Osteoblast (primary cell): ENCODE results near the gene BRF1. TPM values are rescaled to one million over a fixed set of nuclear protein-coding genes. Genes with fewer than 3 reads are reported as not detected.
A peak's percentile ranks its signal among the peaks of the same experiment; 100 is the strongest.

Experiments
- DNase-seq: peaks from one replicate; pipeline ENCODE4 v3.0.0; 2011; ENCODE audit warnings: low spot score, mixed read lengths; ENCODE audit not compliant: insufficient read length; ENCODE audit errors: missing footprints
- H2AFZ ChIP-seq: 2 replicates; pipeline ENCODE4 v1.6.0; 2011; ENCODE audit warnings: mild to moderate bottlenecking, low read length
- H3K27ac ChIP-seq: 2 replicates; pipeline ENCODE4 v1.5.1; 2011; ENCODE audit warnings: mild to moderate bottlenecking, low read depth, low read length, moderate library complexity
- H3K27me3 ChIP-seq: 2 replicates; pipeline ENCODE4 v1.6.0; 2012; ENCODE audit warnings: mild to moderate bottlenecking, control low read depth, inconsistent platforms, low read length, moderate library complexity; ENCODE audit not compliant: insufficient read depth
- H3K36me3 ChIP-seq: 2 replicates; pipeline ENCODE4 v1.5.1; 2011; ENCODE audit warnings: mild to moderate bottlenecking, low read length, control low read depth, moderate library complexity; ENCODE audit not compliant: insufficient read depth
- H3K4me1 ChIP-seq: 2 replicates; pipeline ENCODE4 v1.5.1; 2011; ENCODE audit warnings: mild to moderate bottlenecking, low read length, control low read depth, moderate library complexity; ENCODE audit not compliant: insufficient read depth
- H3K4me2 ChIP-seq: 2 replicates; pipeline ENCODE4 v1.6.0; 2011; ENCODE audit warnings: mild to moderate bottlenecking, low read length; ENCODE audit not compliant: insufficient read depth
- H3K4me3 ChIP-seq: fragments of 200-600 bp; sonication (generic); 3 replicates; pipeline ENCODE4 v1.5.1; 2012; ENCODE audit warnings: mild to moderate bottlenecking, low read length, inconsistent platforms; ENCODE audit not compliant: insufficient read depth
- H3K79me2 ChIP-seq: 2 replicates; pipeline ENCODE4 v1.6.0; 2012; ENCODE audit warnings: mild to moderate bottlenecking, low read length, control low read depth, inconsistent platforms; ENCODE audit not compliant: insufficient read depth
- H3K9me3 ChIP-seq: 2 replicates; pipeline ENCODE4 v1.5.1; 2011; ENCODE audit warnings: low read depth, low read length, control low read depth
- H4K20me1 ChIP-seq: 2 replicates; pipeline ENCODE4 v1.6.0; 2012; ENCODE audit warnings: mild to moderate bottlenecking, low read length, control low read depth; ENCODE audit not compliant: insufficient read depth
- total RNA-seq: library from RNA; depleted of rRNA; stranded (reverse); fragments of >200 nt; gene quantifications from 2 replicates; pipeline ENCODE4 v1.2.3, GENCODE V29; 2012
- TF ChIP-seq, protein P1 (sequence below): IDR thresholded peaks from 2 replicates; pipeline ENCODE4 v1.5.1; 2011; ENCODE audit warnings: mild to moderate bottlenecking, low read depth, low read length, moderate library complexity; ENCODE audit errors: extremely low read depth

Gene BRF1
- total RNA-seq, 1 donor = 34.4 TPM

DNA sequence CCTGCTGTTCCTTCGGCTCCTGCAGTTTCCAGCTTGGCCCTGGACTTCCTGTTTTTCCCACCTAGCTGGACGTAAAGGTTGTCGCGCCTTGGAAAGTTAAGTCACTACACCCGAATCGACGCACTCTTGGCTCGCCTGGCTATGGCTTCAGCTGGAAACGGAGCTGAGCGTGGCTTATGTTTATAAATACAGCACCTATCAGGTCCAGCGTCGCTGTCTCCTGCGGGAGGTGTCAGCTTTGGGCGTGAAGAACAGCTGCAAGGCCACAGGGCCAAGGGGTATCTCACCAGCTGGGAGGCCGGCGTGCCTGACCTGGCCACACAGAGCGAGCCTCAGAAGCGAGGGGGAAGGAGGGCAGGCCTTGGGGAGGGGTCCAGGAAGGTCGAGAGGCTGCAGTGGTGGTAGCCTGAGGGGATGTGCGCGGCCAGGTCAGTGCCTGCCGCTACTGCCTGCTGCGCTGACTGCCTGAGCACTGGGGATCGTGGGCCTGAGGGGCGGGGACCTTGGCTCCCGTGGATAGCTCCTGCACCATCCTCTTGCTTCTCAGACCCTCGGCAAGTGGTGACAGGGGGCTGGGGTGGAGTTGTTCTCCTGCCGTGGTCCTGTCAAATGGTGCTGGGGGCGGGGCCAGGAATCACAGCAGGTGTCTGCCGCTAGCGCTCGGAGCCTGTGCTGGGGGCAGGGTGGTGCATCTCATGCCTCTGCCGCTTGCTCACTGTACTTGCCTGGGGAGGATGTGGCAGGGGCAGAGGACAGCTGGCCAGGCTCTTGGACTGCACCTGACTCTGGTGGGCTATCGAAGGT lies 26.3 kb upstream of the BRF1 start:
- Histone ChIP-seq H2AFZ (no peak overlapping the region), H3K27ac (no peak overlapping the region), H3K79me2 (peaks cover 94% of the 10 kb centered on the region), H3K4me3 (no peak overlapping the region), H3K27me3 (no peaks in the 10 kb centered on the region), H4K20me1 (peaks cover 26% of the 10 kb centered on the region), H3K4me1 (peaks cover 19% of the 10 kb centered on the region), H3K9me3 (no peaks in the 10 kb centered on the region), H3K36me3 (no peaks in the 10 kb centered on the region), H3K4me2 (no peak overlapping the region)
- TF ChIP-seq, protein P1, sequence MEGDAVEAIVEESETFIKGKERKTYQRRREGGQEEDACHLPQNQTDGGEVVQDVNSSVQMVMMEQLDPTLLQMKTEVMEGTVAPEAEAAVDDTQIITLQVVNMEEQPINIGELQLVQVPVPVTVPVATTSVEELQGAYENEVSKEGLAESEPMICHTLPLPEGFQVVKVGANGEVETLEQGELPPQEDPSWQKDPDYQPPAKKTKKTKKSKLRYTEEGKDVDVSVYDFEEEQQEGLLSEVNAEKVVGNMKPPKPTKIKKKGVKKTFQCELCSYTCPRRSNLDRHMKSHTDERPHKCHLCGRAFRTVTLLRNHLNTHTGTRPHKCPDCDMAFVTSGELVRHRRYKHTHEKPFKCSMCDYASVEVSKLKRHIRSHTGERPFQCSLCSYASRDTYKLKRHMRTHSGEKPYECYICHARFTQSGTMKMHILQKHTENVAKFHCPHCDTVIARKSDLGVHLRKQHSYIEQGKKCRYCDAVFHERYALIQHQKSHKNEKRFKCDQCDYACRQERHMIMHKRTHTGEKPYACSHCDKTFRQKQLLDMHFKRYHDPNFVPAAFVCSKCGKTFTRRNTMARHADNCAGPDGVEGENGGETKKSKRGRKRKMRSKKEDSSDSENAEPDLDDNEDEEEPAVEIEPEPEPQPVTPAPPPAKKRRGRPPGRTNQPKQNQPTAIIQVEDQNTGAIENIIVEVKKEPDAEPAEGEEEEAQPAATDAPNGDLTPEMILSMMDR = no peak
- DNase-seq = peak; percentile 76

DNA sequence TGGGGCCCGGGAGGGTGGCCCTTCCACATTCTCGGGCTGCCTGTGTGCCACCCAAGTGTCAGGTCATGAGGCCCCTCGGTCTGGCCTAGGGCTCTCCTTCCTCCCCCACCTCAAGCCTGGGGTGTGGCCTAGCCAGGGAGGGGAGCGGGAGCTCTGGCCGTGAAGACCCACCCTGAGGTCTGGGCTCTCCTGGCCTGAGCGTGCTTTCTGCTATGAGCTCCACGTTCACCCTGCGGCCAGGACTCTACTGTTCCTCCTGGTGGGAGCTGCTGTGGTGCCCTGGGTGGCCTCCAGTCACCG lies 25.7 kb upstream of the BRF1 start:
- H3K4me2 ChIP-seq = no peak overlapping the region
- no peak overlapping the region for H3K4me3 ChIP-seq
- H3K27ac ChIP-seq = no peak overlapping the region
- peaks cover 19% of the 10 kb centered on the region for H3K4me1 ChIP-seq
- no peaks in the 10 kb centered on the region for H3K9me3 ChIP-seq
- H3K27me3 ChIP-seq = no peaks in the 10 kb centered on the region
- H3K36me3 ChIP-seq = no peaks in the 10 kb centered on the region
- DNase-seq = peak; percentile 72
- TF ChIP-seq, protein P1 = no peak
- no peak overlapping the region for H2AFZ ChIP-seq
- peaks cover 91% of the 10 kb centered on the region for H3K79me2 ChIP-seq
- peaks cover 26% of the 10 kb centered on the region for H4K20me1 ChIP-seq

DNA sequence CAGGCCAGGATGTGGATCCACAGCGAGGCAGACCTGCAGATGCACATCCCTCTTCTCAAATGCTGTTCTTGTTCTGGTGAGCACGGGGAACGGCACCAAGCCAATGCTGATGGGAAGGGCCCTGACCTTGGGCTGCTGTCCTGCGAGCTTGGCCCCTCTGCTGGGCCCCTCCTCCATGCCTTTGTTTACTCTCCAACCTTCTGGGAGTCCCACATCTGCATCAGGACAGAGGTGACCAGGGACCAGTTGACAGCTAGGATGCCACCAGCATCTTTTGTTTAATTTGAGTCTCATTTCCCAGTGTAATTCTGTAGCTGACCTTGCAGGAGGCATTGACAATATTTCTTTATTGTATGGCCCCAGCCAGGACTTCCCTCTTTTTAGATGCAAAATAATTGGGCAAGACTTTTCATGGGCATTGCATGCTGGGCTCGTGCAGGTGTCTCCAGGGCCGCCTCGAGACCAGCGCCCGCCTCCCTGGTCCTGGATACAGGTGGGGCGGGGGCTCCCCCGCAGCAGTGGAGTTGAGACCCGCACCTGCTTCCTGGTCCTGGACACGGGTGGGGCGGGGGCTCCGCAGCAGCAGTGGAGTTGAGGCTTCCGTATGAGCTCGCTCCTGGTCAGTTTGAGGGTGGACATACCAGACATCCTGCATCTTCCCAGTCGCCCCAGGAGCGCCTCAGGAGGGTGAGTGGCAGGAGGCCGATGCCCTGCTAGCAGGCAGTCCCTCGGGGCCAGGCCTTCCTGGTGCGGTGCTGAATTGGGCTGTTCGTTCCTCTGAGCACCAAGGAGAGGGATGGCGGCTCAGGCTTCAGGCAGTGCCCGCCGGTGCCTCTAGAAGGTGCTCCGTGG lies 25.1 kb upstream of the BRF1 start:
- no peaks in the 10 kb centered on the region for H3K27me3 ChIP-seq
- H3K4me3 ChIP-seq = no peak overlapping the region
- peaks cover 26% of the 10 kb centered on the region for H4K20me1 ChIP-seq
- TF ChIP-seq, protein P1 = no peak
- no peaks in the 10 kb centered on the region for H3K9me3 ChIP-seq
- H3K36me3 ChIP-seq = no peaks in the 10 kb centered on the region
- no peak for DNase-seq
- no peak overlapping the region for H3K4me2 ChIP-seq
- H3K27ac ChIP-seq = no peak overlapping the region
- peaks cover 19% of the 10 kb centered on the region for H3K4me1 ChIP-seq
- peaks cover 91% of the 10 kb centered on the region for H3K79me2 ChIP-seq
- no peak overlapping the region for H2AFZ ChIP-seq

DNA sequence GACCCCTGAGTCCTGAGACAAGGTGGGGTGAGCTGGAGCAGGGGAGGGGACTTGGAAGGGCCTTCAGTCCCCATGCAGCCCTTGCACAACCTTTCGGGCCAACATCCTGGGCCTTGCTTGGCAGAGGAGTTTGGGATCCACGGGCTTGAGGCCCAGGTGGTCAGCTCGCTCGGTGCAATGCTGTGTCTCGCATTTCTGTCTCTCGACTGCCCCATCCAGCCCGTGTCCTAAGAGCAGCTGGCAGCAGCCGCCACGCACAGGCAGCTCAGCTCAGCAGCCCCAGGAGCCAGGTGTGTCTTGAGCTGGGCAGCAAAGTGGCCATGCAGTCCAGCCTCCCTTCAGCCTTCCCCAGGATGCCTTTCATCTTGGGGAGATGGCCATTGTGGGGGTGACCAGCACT lies 24.5 kb upstream of the BRF1 start:
- Histone ChIP-seq H3K4me2 (no peak overlapping the region), H3K79me2 (peaks cover 91% of the 10 kb centered on the region), H3K27me3 (no peaks in the 10 kb centered on the region), H3K27ac (no peak overlapping the region), H3K4me3 (no peak overlapping the region), H3K4me1 (peaks cover 12% of the 10 kb centered on the region), H3K36me3 (no peaks in the 10 kb centered on the region), H3K9me3 (no peaks in the 10 kb centered on the region), H2AFZ (no peak overlapping the region), H4K20me1 (peaks cover 26% of the 10 kb centered on the region)
- no peak for DNase-seq
- TF ChIP-seq, protein P1 = no peak
